Small intestine (tissue), 7 donors: ENCODE data around the gene SLC1A3. TPM values are rescaled to one million over a fixed set of nuclear protein-coding genes. Genes with fewer than 3 reads are reported as not detected.

Experiments
- DNase-seq, 2 donors: peaks; one replicate each; pipeline versions ENCODE4 v3.0.0 to v3.0.0-alpha.2; 2013
- FAIRE-seq: peaks from 2 replicates; lab custom pipeline; 2012; peaks lifted over from hg19 to GRCh38; lab: Jason Lieb, UNC
- H3K27ac ChIP-seq, 3 donors: one replicate each; pipeline ENCODE4 v1.5.1; 2013; ENCODE audit warnings: low read length in 2 of 3, mild to moderate bottlenecking in 2 of 3, control low read depth in 1 of 3, inconsistent platforms in 1 of 3, low read depth in 1 of 3, moderate library complexity in 1 of 3
- H3K27me3 ChIP-seq, 3 donors: one replicate each; pipeline ENCODE4 v1.6.1; 2013; ENCODE audit warnings: low read length in 3 of 3, inconsistent platforms in 1 of 3; ENCODE audit not compliant: control insufficient read depth in 3 of 3, insufficient read depth in 3 of 3
- H3K36me3 ChIP-seq, 3 donors: one replicate each; pipeline ENCODE4 v1.6.1; 2013; ENCODE audit warnings: low read length in 3 of 3, inconsistent platforms in 1 of 3, low read depth in 1 of 3, mild to moderate bottlenecking in 1 of 3, moderate library complexity in 1 of 3; ENCODE audit not compliant: control insufficient read depth in 3 of 3, insufficient read depth in 2 of 3
- H3K4me1 ChIP-seq, 3 donors: one replicate each; pipeline ENCODE4 v1.6.1; 2013; ENCODE audit warnings: low read length in 2 of 3, inconsistent platforms in 1 of 3, low read depth in 1 of 3, mild to moderate bottlenecking in 1 of 3, moderate library complexity in 1 of 3; ENCODE audit not compliant: control insufficient read depth in 3 of 3, insufficient read depth in 2 of 3
- H3K4me3 ChIP-seq, 3 donors: one replicate each; pipeline ENCODE4 v1.5.1; 2013; ENCODE audit warnings: low read length in 3 of 3, control low read depth in 1 of 3, inconsistent platforms in 1 of 3, low read depth in 1 of 3, mild to moderate bottlenecking in 1 of 3, moderate library complexity in 1 of 3
- H3K9me3 ChIP-seq, 2 donors: one replicate each; pipeline ENCODE4 v1.6.1; 2013; ENCODE audit warnings: low read depth in 1 of 2, low read length in 1 of 2; ENCODE audit not compliant: control insufficient read depth in 2 of 2, insufficient read depth in 1 of 2
- WGBS, 3 donors: extraction: QIAGEN DNeasy Blood & Tissue Kit; methylation state at CpG; one replicate each; pipeline ENCODE4 v1.1.7; 2013; 5-methylcytosine and 5-hydroxymethylcytosine counted together
- polyA plus RNA-seq, 4 donors: library from polyadenylated mRNA; stranded (reverse) in 3 of 4; unstranded in 1 of 4; fragments of 200-250 nt in 3 of 4; fragments of 120-200 nt in 1 of 4; gene quantifications; one replicate each; pipeline versions ENCODE4 v1.2.1 to v1.2.3, GENCODE V29; 2013
- donor health status: healthy with polysubstance abuse.
- donor health status: control.
- donor health status: control.
- donor health status: Bipolar disorder and iron deficiency.
- donor health status: healthy.

SLC1A3 gene
- polyA plus RNA-seq, 4 donors = 0.89 to 12.0 (median 3.1) TPM

GRCh38 chr5:36667824-36668223 is 61.4 kb downstream of the SLC1A3 start:
- FAIRE-seq = no peak
- no peak overlapping the region for H3K27ac ChIP-seq
- H3K27me3 ChIP-seq = no peaks in the 10 kb centered on the region
- WGBS, 3 donors = 11 to 25% (median 19%) methylated on average over 3 of the region's 3 CpGs
- DNase-seq = peak in 1 of 2 donors; percentile 24
- no peaks in the 10 kb centered on the region for H3K4me1 ChIP-seq
- H3K36me3 ChIP-seq = no peaks in the 10 kb centered on the region
- H3K9me3 ChIP-seq = no peaks in the 10 kb centered on the region
- H3K4me3 ChIP-seq = no peak overlapping the region

- H3K36me3 ChIP-seq = no peaks in the 10 kb centered on the region
- DNase-seq (no peak), FAIRE-seq (no peak)
- no peaks in the 10 kb centered on the region for H3K4me1 ChIP-seq
- no peaks in the 10 kb centered on the region for H3K9me3 ChIP-seq
- 92 to 96% (median 95%) methylated on average over 13 of the region's 13 CpGs for WGBS, 3 donors
- no peak overlapping the region for H3K27ac ChIP-seq
- no peak overlapping the region for H3K4me3 ChIP-seq
- no peaks in the 10 kb centered on the region for H3K27me3 ChIP-seq
These were observed 62.7 kb downstream of the SLC1A3 start for GRCh38 chr5:36669015-36669651.

- no peaks in the 10 kb centered on the region for H3K4me1 ChIP-seq
- 64 to 80% (median 69%) methylated on average over 3 of the region's 3 CpGs for WGBS, 3 donors
- no peak for FAIRE-seq
These were observed 64.1 kb downstream of the SLC1A3 start for GRCh38 chr5:36670548-36670947.

GRCh38 chr5:36675282-36675681 is 68.9 kb downstream of the SLC1A3 start:
- H3K27ac ChIP-seq = no peak overlapping the region
- no peaks in the 10 kb centered on the region for H3K9me3 ChIP-seq
- DNase-seq (no peak), FAIRE-seq (no peak)
- no peak overlapping the region for H3K4me3 ChIP-seq
- no peaks in the 10 kb centered on the region for H3K36me3 ChIP-seq
- no peaks in the 10 kb centered on the region for H3K27me3 ChIP-seq
- 86 to 93% (median 87%) methylated on average over 3 of the region's 3 CpGs for WGBS, 3 donors
- H3K4me1 ChIP-seq = no peaks in the 10 kb centered on the region

More at GRCh38 chr5:36670548-36670947, 64.1 kb downstream of the SLC1A3 start:
- no peak for DNase-seq
- Histone ChIP-seq H3K27ac (no peak overlapping the region), H3K9me3 (no peaks in the 10 kb centered on the region), H3K36me3 (no peaks in the 10 kb centered on the region), H3K4me3 (no peak overlapping the region), H3K27me3 (no peaks in the 10 kb centered on the region)

GRCh38 chr5:36679221-36679989 is 73.0 kb downstream of the SLC1A3 start:
- H3K27ac ChIP-seq = no peak overlapping the region
- H3K4me1 ChIP-seq = no peaks in the 10 kb centered on the region
- H3K9me3 ChIP-seq = no peaks in the 10 kb centered on the region
- no peaks in the 10 kb centered on the region for H3K27me3 ChIP-seq
- no peaks in the 10 kb centered on the region for H3K36me3 ChIP-seq
- DNase-seq (no peak), FAIRE-seq (no peak)
- no peak overlapping the region for H3K4me3 ChIP-seq
- 78 to 87% (median 83%) methylated on average over 8 of the region's 8 CpGs for WGBS, 3 donors

- FAIRE-seq (no peak), DNase-seq (no peak)
- Histone ChIP-seq H3K4me1 (no peaks in the 10 kb centered on the region), H3K9me3 (no peaks in the 10 kb centered on the region), H3K4me3 (no peak overlapping the region), H3K27ac (no peak overlapping the region), H3K36me3 (no peaks in the 10 kb centered on the region), H3K27me3 (no peaks in the 10 kb centered on the region)
- WGBS, 3 donors = 86 to 89% (median 88%) methylated on average over 7 of the region's 7 CpGs
These were observed 73.7 kb downstream of the SLC1A3 start for GRCh38 chr5:36680066-36680465.

GRCh38 chr5:36681711-36682110 is 75.3 kb downstream of the SLC1A3 start:
- WGBS, 3 donors = 47 to 79% (median 67%) methylated on average over 1 of the region's 1 CpG
- Histone ChIP-seq H3K36me3 (no peaks in the 10 kb centered on the region), H3K4me3 (no peak overlapping the region), H3K9me3 (no peaks in the 10 kb centered on the region), H3K4me1 (no peaks in the 10 kb centered on the region), H3K27me3 (no peaks in the 10 kb centered on the region), H3K27ac (no peak overlapping the region)
- no peak for DNase-seq
- no peak for FAIRE-seq

- no peaks in the 10 kb centered on the region for H3K4me1 ChIP-seq
- no peak overlapping the region for H3K4me3 ChIP-seq
- no peaks in the 10 kb centered on the region for H3K27me3 ChIP-seq
- no peaks in the 10 kb centered on the region for H3K9me3 ChIP-seq
- H3K36me3 ChIP-seq = no peaks in the 10 kb centered on the region
- 84 to 91% (median 85%) methylated on average over 2 of the region's 2 CpGs for WGBS, 3 donors
- FAIRE-seq (no peak), DNase-seq (no peak)
- H3K27ac ChIP-seq = no peak overlapping the region
These were observed 76.1 kb downstream of the SLC1A3 start for GRCh38 chr5:36682499-36682898.
